DND-41 (cell line): ENCODE measurements around the gene CDH5.

ENCODE experiments used
- CTCF ChIP-seq: IDR thresholded peaks from 2 replicates; pipeline ENCODE4 v1.5.1; 2012; ENCODE audit warnings: borderline replicate concordance, low read length, moderate library complexity, mild to moderate bottlenecking; ENCODE audit not compliant: poor library complexity, severe bottlenecking; ENCODE audit errors: extremely low read depth
- EZH2 ChIP-seq: IDR thresholded peaks from 3 replicates; pipeline ENCODE4 v1.6.1; 2012; ENCODE audit warnings: borderline replicate concordance, low read depth, mild to moderate bottlenecking, moderate library complexity, low read length, inconsistent platforms; ENCODE audit not compliant: severe bottlenecking

DNA sequence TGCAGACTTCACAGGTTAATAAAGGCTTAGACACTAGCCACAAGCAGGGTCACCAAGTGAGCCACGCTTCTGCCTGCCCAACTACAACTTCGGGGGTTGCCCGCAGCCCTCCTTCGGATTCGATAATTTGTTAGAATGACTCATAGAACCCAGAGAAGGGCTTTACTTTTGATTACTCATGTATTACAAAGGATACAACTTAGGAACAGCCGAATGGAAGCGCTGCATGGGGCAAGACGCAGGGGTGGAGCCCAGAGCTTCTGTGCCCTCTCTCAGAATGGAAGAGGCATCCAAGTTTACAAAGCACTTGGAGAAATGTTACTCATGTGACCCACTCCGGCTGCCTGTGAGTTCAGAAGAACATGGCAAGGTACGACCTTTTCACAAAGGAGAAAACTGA lies 7.5 kb upstream of the CDH5 start:
- TF ChIP-seq CTCF (no peak), EZH2 (no peak)
